ENCODE data around the gene FBXL22.
"Not testable (repeated sequence)": the region's sequence is repeated elsewhere in the genome, so short reads cannot be mapped to it uniquely, and the experiment has no call there.

Gene FBXL22

DNA sequence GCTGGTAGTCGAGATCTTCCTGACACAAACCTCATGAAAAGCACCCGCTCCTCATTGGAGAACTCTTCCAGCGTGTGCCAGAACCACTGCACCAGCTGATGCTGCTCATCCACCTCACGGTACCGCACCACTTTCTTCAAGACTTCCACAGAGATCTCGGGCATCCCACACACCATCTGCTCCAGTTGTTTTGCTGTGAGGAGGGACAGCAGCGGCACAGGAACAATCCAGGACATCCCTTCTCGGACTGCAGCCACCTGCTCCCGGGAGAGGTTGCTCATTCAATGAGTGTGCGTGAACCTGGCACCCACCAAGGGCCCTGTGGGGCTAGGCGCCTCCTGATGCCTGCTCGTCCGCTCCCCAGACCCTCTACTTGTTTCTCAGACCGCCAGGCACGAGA is 15.1 kb downstream of the FBXL22 start:
- DNase-seq (ENCODE audit: low read depth) = no peak

GRCh38 chr15:63615935-63616334 is 18.7 kb downstream of the FBXL22 start:
- no peak for DNase-seq (ENCODE audit: low read depth)

DNA sequence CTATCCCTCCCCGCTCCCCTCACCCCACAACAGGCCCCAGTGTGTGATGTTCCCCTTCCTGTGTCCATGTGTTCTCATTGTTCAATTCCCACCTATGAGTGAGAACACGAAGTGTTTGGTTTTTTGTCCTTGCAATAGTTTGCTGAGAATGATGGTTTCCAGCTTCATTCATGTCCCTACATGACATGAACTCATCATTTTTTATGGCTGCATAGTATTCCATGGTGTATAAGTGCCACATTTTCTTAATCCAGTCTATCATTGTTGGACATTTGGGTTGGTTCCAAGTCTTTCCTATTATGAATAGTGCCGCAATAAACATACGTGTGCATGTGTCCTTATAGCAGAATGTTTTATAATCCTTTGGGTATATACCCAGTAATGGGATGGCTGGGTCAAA is 20.0 kb downstream of the FBXL22 start:
- not testable (repeated sequence) for DNase-seq (ENCODE audit: low read depth)

- not testable (repeated sequence) for DNase-seq (ENCODE audit: low read depth)
Measured at GRCh38 chr15:63617627-63618026, 20.4 kb downstream of the FBXL22 start.

DNA sequence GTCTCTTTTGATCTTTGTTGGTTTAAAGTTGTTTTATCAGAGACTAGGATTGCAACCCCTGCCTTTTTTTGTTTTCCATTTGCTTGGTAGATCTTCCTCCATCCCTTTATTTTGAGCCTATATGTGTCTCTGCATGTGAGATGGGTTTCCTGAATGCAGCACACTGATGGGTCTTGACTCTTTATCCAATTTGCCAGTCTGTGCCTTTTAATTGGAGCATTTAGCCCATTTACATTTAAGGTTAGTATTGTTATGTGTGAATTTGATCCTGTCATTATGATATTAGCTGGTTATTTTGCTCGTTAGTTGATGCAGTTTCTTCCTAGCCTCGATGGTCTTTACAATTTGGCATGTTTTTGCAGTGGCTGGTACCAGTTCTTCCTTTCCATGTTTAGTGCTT is 23.6 kb downstream of the FBXL22 start:
- not testable (repeated sequence) for DNase-seq (ENCODE audit: low read depth)

- DNase-seq (ENCODE audit: low read depth) = no peak
Measured at GRCh38 chr15:63623232-63623969, 26.2 kb downstream of the FBXL22 start.

GRCh38 chr15:63626955-63627354 is 29.8 kb downstream of the FBXL22 start:
- no peak for DNase-seq (ENCODE audit: low read depth)

DNA sequence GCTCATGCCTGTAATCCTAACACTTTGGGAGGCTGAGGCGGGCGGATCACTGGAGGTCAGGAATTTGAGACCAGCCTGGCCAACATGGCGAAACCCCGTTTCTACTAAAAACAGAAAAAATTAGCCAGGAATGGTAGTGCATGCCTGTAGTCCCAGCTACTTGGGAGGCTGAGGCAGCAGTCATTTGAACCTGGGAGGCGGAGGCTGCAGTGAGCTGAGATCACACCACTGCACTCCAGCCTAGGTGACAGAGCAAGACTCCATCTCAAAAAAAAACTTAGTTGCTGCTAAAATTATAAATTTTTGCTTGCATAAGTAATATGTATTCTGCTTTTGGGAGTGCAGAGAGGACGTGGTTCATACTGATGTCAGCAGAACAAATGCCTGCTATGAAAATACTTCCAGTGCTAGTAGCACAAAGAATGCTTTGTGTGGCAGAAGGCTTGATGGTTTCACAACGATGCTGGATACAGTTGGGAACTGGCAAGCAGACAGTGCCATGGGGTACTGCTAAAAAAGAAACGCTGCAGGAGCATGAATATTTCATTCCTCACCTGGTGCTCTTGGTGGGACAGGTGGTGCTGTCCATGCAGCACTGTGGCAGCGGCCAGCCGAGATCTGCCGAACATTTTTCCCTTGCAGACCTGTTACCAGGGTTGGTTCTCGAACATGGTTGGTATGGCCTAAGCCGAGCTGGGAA is 31.1 kb downstream of the FBXL22 start:
- no peak for DNase-seq (ENCODE audit: low read depth)

DNA sequence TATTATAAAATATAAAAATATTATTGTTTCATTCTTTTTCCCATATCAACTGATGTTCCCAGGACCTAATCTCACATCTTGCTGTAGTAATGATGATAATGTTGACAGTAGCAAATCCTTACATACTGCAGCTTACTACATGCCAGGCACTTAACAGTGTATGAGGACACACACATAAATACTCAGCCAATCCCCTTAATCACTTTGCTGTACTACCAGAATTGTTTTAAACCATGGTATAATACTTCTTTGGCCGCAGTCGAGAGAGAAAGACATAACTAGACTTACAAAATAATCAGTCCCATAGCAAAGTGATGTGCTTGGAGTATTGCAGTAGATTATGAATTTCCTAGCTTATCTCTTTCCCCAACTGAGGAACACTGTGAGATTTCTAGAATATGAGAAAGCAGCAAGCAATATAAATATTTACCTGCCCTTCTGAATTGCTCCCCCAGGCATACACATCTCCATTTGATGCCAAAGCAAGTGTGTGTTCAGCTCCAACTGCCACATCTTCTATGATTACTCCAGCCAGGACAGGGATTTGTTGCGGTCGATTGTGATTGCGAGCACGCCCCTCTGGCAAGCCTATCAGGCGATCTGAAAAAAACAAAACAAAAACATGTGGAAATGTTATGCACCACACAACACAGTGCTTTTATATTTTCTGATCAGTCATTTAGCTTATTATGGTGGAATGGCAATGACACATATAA is 33.0 kb downstream of the FBXL22 start:
- no peak for DNase-seq (ENCODE audit: low read depth)

DNA sequence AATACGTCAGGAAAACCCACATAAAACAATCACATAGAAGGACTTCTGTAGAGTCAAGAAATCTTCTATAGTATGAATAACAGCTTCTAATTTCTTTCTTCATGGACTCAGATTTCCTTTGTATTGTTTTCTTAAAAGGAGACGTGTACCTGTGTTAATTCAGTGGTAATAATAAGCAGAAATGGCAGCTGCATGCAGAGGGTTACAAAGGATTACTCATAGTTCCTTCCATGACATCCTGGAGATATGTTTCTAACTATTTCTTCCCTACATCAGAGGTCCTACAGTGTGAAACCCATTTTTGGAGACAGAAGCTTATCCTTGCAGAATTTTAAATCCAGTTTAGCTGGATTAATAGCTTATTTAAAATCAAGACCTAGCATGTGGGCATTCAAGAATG is 36.1 kb downstream of the FBXL22 start:
- DNase-seq (ENCODE audit: low read depth) = no peak

DNA sequence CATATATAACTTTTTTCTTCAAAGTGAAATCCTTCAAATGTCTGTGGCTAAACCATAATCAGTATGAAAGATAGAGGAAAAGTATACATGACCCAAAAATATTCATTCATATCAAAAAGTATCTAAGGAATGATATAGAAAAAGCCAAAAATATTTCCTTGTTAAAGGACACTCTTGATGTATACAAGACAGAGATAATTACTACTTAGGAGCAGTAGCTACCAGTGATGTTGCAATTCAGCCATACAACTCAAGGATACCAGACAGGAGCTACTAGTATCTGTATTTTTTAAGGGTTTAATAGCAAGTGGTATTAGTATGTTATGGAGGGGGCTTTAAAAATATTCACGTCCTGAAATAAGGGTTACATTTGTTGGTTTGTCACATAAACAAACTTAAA is 37.0 kb downstream of the FBXL22 start:
- DNase-seq (ENCODE audit: low read depth) = no peak

- no peak for DNase-seq (ENCODE audit: low read depth)
Measured at GRCh38 chr15:63636518-63637061, 39.4 kb downstream of the FBXL22 start.

DNA sequence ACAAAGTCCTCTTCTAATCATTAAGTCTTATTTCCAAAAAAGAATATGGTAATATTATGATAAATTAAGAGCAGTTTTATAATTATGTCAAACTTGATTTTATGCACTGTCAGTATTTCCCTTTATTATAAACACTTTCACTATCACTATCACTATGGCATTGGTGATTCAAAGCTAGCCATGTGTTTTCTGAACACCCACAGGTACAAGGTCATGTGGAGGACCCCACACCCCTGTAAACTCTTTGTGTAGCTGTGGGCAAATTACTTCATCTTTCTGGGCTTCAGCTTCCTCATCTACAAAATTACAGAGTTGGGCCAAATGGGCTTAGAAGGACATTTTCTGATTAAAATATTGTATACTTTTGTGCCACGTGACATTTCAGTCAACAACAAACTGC is 41.7 kb downstream of the FBXL22 start:
- no peak for DNase-seq (ENCODE audit: low read depth)

GRCh38 chr15:63640146-63640545 is 43.0 kb downstream of the FBXL22 start:
- no peak for DNase-seq (ENCODE audit: low read depth)
